ENCODE data around the gene GRAMD1A. TPM values are rescaled to one million over a fixed set of nuclear protein-coding genes. Genes with fewer than 3 reads are reported as not detected.
"Not testable (repeated sequence)": the region's sequence is repeated elsewhere in the genome, so short reads cannot be mapped to it uniquely, and the experiment has no call there.

GRAMD1A gene
- total and polyA plus RNA-seq, 3 experiments from 2014 or later = 51.4 to 218 (median 205) TPM

- DNase-seq; H3K27me3 Mint-ChIP-seq; H3K9me3 ChIP-seq (ENCODE audit: low read length); H3K4me3 Mint-ChIP-seq; H3K27me3 ChIP-seq (ENCODE audit: insufficient read depth, low read length, poor library complexity, severe bottlenecking); H3K4me3 ChIP-seq (ENCODE audit: low read length); H3K9me3 Mint-ChIP-seq; H3K27ac ChIP-seq (ENCODE audit: low read depth, low read length): not testable (repeated sequence)
- CTCF ChIA-PET = interaction anchor here (1.5 to 1.9 kb wide), 2 partner anchors 9 to 34 kb away, joined by 4 to 7 read pairs; no protein-coding TSS in a partner anchor
- H3K36me3 Mint-ChIP-seq = peaks cover 0 to 75% (median 7%) of the 10 kb centered on the region in 3 donors
- POLR2A ChIA-PET = interaction anchor here (1.1 kb wide), 1 partner anchor 8 kb away, joined by 3 read pairs; no protein-coding TSS in a partner anchor
- Histone ChIP-seq H3K4me1 (ENCODE audit: insufficient read depth, low read length) (peaks cover 46% of the 10 kb centered on the region), H3K36me3 (ENCODE audit: insufficient read depth, low read length) (peaks cover 30% of the 10 kb centered on the region)
- peak overlapping the region in 4 of 8 donors; percentile 10 to 98 (median 44) for H3K27ac Mint-ChIP-seq
- peaks cover 53 to 72% (median 58%) of the 10 kb centered on the region in 3 donors for H3K4me1 Mint-ChIP-seq
Observed at GRCh38 chr19:35006007-35006341, 5.9 kb downstream of the GRAMD1A start.

DNA sequence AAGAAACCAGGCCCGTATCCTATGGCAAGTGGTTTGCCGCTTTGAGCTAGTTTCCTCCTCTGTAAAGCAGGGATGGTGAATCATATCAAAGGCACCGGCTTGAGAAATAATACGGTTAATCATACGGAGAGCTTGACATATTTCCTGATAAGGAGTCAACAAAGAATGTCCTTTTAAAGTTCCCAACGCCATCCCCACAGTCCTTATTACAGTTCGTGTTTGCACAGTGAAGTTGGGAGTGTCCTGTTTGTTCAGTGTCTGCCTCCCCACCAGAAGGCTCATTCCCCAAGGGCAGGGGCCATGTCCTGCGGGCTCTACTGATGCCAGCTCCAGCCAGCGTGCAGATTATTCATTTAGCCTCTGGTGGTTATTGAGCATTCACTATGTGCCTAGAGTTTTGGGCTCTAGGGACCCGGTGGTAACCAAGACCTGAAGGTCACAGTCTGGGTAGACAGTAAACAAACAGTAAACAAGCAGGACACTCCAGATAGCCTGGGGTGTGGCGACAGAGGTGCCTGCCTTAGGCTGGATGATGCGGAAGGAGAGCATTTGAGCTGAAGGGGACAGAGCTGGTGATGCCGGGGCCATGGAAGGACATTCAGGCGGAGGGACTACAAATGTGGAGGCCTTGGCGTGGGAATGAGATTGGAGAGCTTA lies 6.3 kb downstream of the GRAMD1A start:
- Mint-ChIP-seq H3K36me3 (peaks cover 0 to 76% (median 6%) of the 10 kb centered on the region in 3 donors), H3K4me3 (no peak overlapping the region), H3K4me1 (peaks cover 53 to 74% (median 58%) of the 10 kb centered on the region in 3 donors), H3K27me3 (no peaks in the 10 kb centered on the region), H3K27ac (peak overlapping the region; percentile 25 to 98 (median 71)), H3K9me3 (no peaks in the 10 kb centered on the region)
- Histone ChIP-seq H3K27me3 (ENCODE audit: insufficient read depth, low read length, poor library complexity, severe bottlenecking) (no peaks in the 10 kb centered on the region), H3K4me1 (ENCODE audit: insufficient read depth, low read length) (peaks cover 49% of the 10 kb centered on the region), H3K27ac (ENCODE audit: low read depth, low read length) (no peak overlapping the region), H3K4me3 (ENCODE audit: low read length) (no peak overlapping the region), H3K36me3 (ENCODE audit: insufficient read depth, low read length) (peaks cover 30% of the 10 kb centered on the region), H3K9me3 (ENCODE audit: low read length) (no peaks in the 10 kb centered on the region)
- ChIA-PET POLR2A (interaction anchor here (1.1 kb wide), 1 partner anchor 8 kb away, joined by 3 read pairs; no protein-coding TSS in a partner anchor), CTCF (interaction anchor here (1.5 to 2.3 kb wide), 3 partner anchors 8 to 38 kb away, joined by 4 to 7 read pairs (median 5); no protein-coding TSS in a partner anchor)
- DNase-seq = peak in 1 of 5 donors; percentile 7

- Histone ChIP-seq H3K27ac (ENCODE audit: low read depth, low read length) (no peak overlapping the region), H3K4me1 (ENCODE audit: insufficient read depth, low read length) (peaks cover 49% of the 10 kb centered on the region), H3K9me3 (ENCODE audit: low read length) (no peaks in the 10 kb centered on the region), H3K4me3 (ENCODE audit: low read length) (no peak overlapping the region), H3K27me3 (ENCODE audit: insufficient read depth, low read length, poor library complexity, severe bottlenecking) (no peaks in the 10 kb centered on the region), H3K36me3 (ENCODE audit: insufficient read depth, low read length) (peaks cover 36% of the 10 kb centered on the region)
- Mint-ChIP-seq H3K27me3 (no peaks in the 10 kb centered on the region), H3K4me3 (no peak overlapping the region), H3K36me3 (peaks cover 0 to 77% (median 6%) of the 10 kb centered on the region in 3 donors), H3K27ac (peak overlapping the region; percentile 7 to 98 (median 51)), H3K9me3 (no peaks in the 10 kb centered on the region), H3K4me1 (peaks cover 55 to 75% (median 60%) of the 10 kb centered on the region in 3 donors)
- DNase-seq = peak in 1 of 5 donors; percentile 16
- CTCF ChIA-PET = interaction anchor here (1.9 to 2.3 kb wide), 2 partner anchors 35 to 37 kb away, joined by 5 to 7 read pairs; no protein-coding TSS in a partner anchor
- POLR2A ChIA-PET = no interaction called here
Observed at GRCh38 chr19:35006999-35007365, 6.9 kb downstream of the GRAMD1A start.

GRCh38 chr19:35007427-35007826 lies 7.3 kb downstream of the GRAMD1A start:
- H3K9me3 ChIP-seq (ENCODE audit: low read length); H3K4me3 ChIP-seq (ENCODE audit: low read length); H3K27me3 Mint-ChIP-seq; H3K9me3 Mint-ChIP-seq; H3K27me3 ChIP-seq (ENCODE audit: insufficient read depth, low read length, poor library complexity, severe bottlenecking); H3K27ac ChIP-seq (ENCODE audit: low read depth, low read length); POLR2A ChIA-PET: not testable (repeated sequence)
- Mint-ChIP-seq H3K27ac (peak overlapping the region in 3 of 8 donors; percentile 26 to 98 (median 78)), H3K4me3 (peak overlapping the region in 1 of 7 donors; percentile 40), H3K4me1 (peaks cover 55 to 75% (median 60%) of the 10 kb centered on the region in 3 donors), H3K36me3 (peaks cover 0 to 78% (median 6%) of the 10 kb centered on the region in 3 donors)
- CTCF ChIA-PET = interaction anchor here (1.9 to 2.3 kb wide), 2 partner anchors 35 to 37 kb away, joined by 5 to 7 read pairs; no protein-coding TSS in a partner anchor
- DNase-seq = peak in 1 of 5 donors; percentile 37
- peaks cover 39% of the 10 kb centered on the region for H3K36me3 ChIP-seq (ENCODE audit: insufficient read depth, low read length)
- H3K4me1 ChIP-seq (ENCODE audit: insufficient read depth, low read length) = peaks cover 49% of the 10 kb centered on the region

DNA sequence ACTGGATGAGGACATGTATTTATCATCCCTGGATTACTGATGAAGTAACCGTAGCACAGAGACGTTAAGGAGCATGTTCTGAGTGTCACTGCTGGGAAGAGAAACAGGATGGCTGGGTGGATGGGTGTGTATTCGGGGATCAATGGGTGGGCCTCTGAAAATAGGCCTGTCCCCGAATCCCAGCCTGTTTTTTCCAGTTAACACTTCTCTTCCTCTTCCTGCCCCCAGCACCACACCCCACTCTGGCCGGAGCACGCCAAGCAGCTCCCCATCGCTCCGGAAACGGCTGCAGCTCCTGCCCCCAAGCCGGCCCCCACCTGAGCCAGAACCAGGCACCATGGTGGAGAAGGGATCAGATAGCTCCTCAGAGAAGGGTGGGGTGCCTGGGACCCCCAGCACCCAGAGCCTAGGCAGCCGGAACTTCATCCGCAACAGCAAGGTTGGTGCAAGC lies 8.8 kb downstream of the GRAMD1A start:
- Mint-ChIP-seq H3K36me3 (peaks cover 0 to 69% (median 6%) of the 10 kb centered on the region in 3 donors), H3K4me1 (peaks cover 55 to 75% (median 60%) of the 10 kb centered on the region in 3 donors)
- no peak overlapping the region for H3K27ac ChIP-seq (ENCODE audit: low read depth, low read length)

GRCh38 chr19:35009424-35010415 lies 9.6 kb downstream of the GRAMD1A start:
- H3K4me1 Mint-ChIP-seq = peaks cover 57 to 75% (median 62%) of the 10 kb centered on the region in 3 donors
- Histone ChIP-seq H3K27ac (ENCODE audit: low read depth, low read length) (no peak overlapping the region), H3K4me1 (ENCODE audit: insufficient read depth, low read length) (peaks cover 48% of the 10 kb centered on the region), H3K27me3 (ENCODE audit: insufficient read depth, low read length, poor library complexity, severe bottlenecking) (no peaks in the 10 kb centered on the region), H3K36me3 (ENCODE audit: insufficient read depth, low read length) (peaks cover 36% of the 10 kb centered on the region), H3K4me3 (ENCODE audit: low read length) (no peak overlapping the region), H3K9me3 (ENCODE audit: low read length) (no peaks in the 10 kb centered on the region)
- H3K27ac Mint-ChIP-seq = peak overlapping the region in 6 of 8 donors; percentile 41 to 98 (median 80)
- peaks cover 4 to 67% (median 9%) of the 10 kb centered on the region in 3 donors for H3K36me3 Mint-ChIP-seq
- DNase-seq = no peak
- H3K4me3 Mint-ChIP-seq = peak overlapping the region in 2 of 7 donors; percentile 5 to 55
- H3K9me3 Mint-ChIP-seq = no peaks in the 10 kb centered on the region
- peaks cover 0 to 1% of the 10 kb centered on the region in 2 donors for H3K27me3 Mint-ChIP-seq
- ChIA-PET CTCF (interaction anchor here (2.8 kb wide), 1 partner anchor 36 kb away, joined by 12 read pairs; no protein-coding TSS in a partner anchor), POLR2A (interaction anchor here (1.0 to 1.6 kb wide), 2 partner anchors 9 to 12 kb away, joined by 3 to 6 read pairs; no protein-coding TSS in a partner anchor)

More for the DNA sequence above, 8.8 kb downstream of the GRAMD1A start:
- DNase-seq = no peak
- Histone ChIP-seq H3K27me3 (ENCODE audit: insufficient read depth, low read length, poor library complexity, severe bottlenecking) (no peaks in the 10 kb centered on the region), H3K4me1 (ENCODE audit: insufficient read depth, low read length) (peaks cover 49% of the 10 kb centered on the region), H3K36me3 (ENCODE audit: insufficient read depth, low read length) (peaks cover 36% of the 10 kb centered on the region), H3K9me3 (ENCODE audit: low read length) (no peaks in the 10 kb centered on the region), H3K4me3 (ENCODE audit: low read length) (no peak overlapping the region)
- Mint-ChIP-seq H3K4me3 (no peak overlapping the region), H3K27ac (peak overlapping the region in 4 of 8 donors; percentile 6 to 69 (median 50)), H3K27me3 (peaks cover 0 to 1% of the 10 kb centered on the region in 2 donors), H3K9me3 (no peaks in the 10 kb centered on the region)
- ChIA-PET CTCF (interaction anchor here (2.3 to 2.8 kb wide), 2 partner anchors 35 to 36 kb away, joined by 5 to 12 read pairs; no protein-coding TSS in a partner anchor), POLR2A (no interaction called here)

GRCh38 chr19:35011091-35011689 lies 11.1 kb downstream of the GRAMD1A start:
- H3K27me3 ChIP-seq (ENCODE audit: insufficient read depth, low read length, poor library complexity, severe bottlenecking) = no peaks in the 10 kb centered on the region
- DNase-seq = peak in 4 of 5 donors; percentile 25 to 69 (median 60)
- Mint-ChIP-seq H3K27ac (peak overlapping the region; percentile 86 to 99 (median 97)), H3K4me1 (peaks cover 59 to 79% (median 75%) of the 10 kb centered on the region in 3 donors), H3K27me3 (peaks cover 0 to 1% of the 10 kb centered on the region in 2 donors), H3K9me3 (no peaks in the 10 kb centered on the region), H3K4me3 (peak overlapping the region; percentile 74 to 87 (median 81)), H3K36me3 (peaks cover 8 to 73% (median 10%) of the 10 kb centered on the region in 3 donors)
- POLR2A ChIA-PET = interaction anchor here (0.7 to 4.3 kb wide), 5 partner anchors 10 to 821 kb away, joined by 3 to 48 read pairs (median 3); partner anchors contain the start of gene GRAMD1A
- H3K27ac ChIP-seq (ENCODE audit: low read depth, low read length) = peak overlapping the region; percentile 61
- no peak overlapping the region for H3K4me3 ChIP-seq (ENCODE audit: low read length)
- H3K4me1 ChIP-seq (ENCODE audit: insufficient read depth, low read length) = peaks cover 59% of the 10 kb centered on the region
- peaks cover 42% of the 10 kb centered on the region for H3K36me3 ChIP-seq (ENCODE audit: insufficient read depth, low read length)
- CTCF ChIA-PET = interaction anchor here (1.0 to 6.6 kb wide), 3 partner anchors 12 to 50 kb away, joined by 3 to 122 read pairs (median 98); partner anchors contain the start of gene GRAMD1A
- no peaks in the 10 kb centered on the region for H3K9me3 ChIP-seq (ENCODE audit: low read length)
